ENCODE data around the gene ZNF286A. TPM values are rescaled to one million over a fixed set of nuclear protein-coding genes. Genes with fewer than 3 reads are reported as not detected.

Gene ZNF286A
- total and polyA plus RNA-seq, 2 donors (not counting 3 experiments of a cell fraction or from before 2014, with no cell fraction given), result 11.7 to 46.5 TPM

GRCh38 chr17:15742921-15743320, 43.4 kb downstream of the ZNF286A start:
- H3K9me3 ChIP-seq (replicated peaks; ENCODE audit: control insufficient read depth, insufficient read depth, low read length), result no peaks in the 10 kb centered on the region
- H2AFZ ChIP-seq (ENCODE audit: low read depth, low read length), result no peak overlapping the region
- intact Hi-C loops (cut with micrococcal nuclease), result no loop called here
- H3K36me3 ChIP-seq (ENCODE audit: control insufficient read depth in 2 of 2, extremely low read depth in 1 of 2, insufficient read depth in 2 of 2, low read length in 2 of 2), result no peaks in the 10 kb centered on the region
- dilution Hi-C loops (cut with MboI; ENCODE audit: extremely low pct_ligation_motif_present, low sequenced_read_pairs), result no loop called here
- TF ChIP-seq JUN (IDR thresholded peaks at IDR 0.05; ENCODE audit: borderline replicate concordance, insufficient read depth, insufficient read length, low read depth) (no peak), MYC (IDR thresholded peaks at IDR 0.05; ENCODE audit: low read depth, low read length) (no peak)
- no peaks in the 10 kb centered on the region for H4K20me1 ChIP-seq (replicated peaks; ENCODE audit: control insufficient read depth, extremely low read depth, insufficient read depth, low read length)
- CTCF ChIA-PET, result no interaction called here
- H3K4me3 ChIP-seq (replicated peaks in 1 of 3; ENCODE audit: insufficient read depth in 1 of 3, low read depth in 1 of 3, low read length in 3 of 3), result no peak overlapping the region
- H3K4me2 ChIP-seq (ENCODE audit: insufficient read depth, low read length), result no peak overlapping the region
- POLR2A ChIA-PET, result no interaction called here
- DNase-seq (ENCODE audit: low read depth, low spot score), result no peak
- FAIRE-seq, result no peak
- no peak overlapping the region for H3K9ac ChIP-seq (replicated peaks; ENCODE audit: extremely low read depth, insufficient read depth, low read length)
- peaks cover 2 to 8% of the 10 kb centered on the region in 2 experiments for H3K27me3 ChIP-seq (ENCODE audit: control insufficient read depth in 2 of 2, insufficient read depth in 2 of 2, low read length in 2 of 2)
- H3K27ac ChIP-seq (ENCODE audit: insufficient read depth, low read depth, low read length), result no peak overlapping the region
- BruUV-seq (replicated peaks), result no TSS peak
- H3K4me1 ChIP-seq (ENCODE audit: control insufficient read depth, extremely low read depth, insufficient read depth, low read length), result no peaks in the 10 kb centered on the region
- no peaks in the 10 kb centered on the region for H3K9me1 ChIP-seq (replicated peaks; ENCODE audit: control insufficient read depth, extremely low read depth, insufficient read depth, low read length)
- no peaks in the 10 kb centered on the region for H3K79me2 ChIP-seq (ENCODE audit: control insufficient read depth, insufficient read depth, low read length)

DNA sequence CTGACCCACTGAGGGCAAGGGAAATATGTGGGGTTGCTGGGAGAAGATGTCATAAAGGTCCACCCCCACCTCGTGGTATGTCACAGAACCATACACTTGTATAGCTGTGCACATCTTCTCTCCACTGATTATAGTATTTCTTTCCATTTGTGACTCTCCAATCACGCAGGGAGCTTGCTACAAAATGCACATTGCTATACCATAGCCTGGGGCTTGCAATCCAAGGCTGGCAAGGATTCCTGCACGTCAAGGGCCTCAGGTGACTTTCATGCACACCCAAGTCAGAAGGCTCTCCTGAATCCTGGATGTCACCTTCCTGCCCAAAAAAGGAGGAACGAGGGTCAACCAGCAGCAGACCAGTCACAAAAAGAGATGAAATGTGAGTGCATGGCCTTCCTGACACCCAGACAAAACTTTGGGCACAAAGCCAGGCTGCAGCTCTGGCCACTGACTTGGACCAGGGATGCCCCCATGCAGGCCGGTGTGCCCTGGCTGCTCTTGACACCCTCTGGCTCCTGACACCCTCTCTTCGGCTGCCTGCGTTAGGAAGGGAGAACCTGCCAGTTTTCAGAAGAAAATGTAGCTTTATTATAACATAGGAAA, 44.6 kb downstream of the ZNF286A start:
- CTCF ChIA-PET, result no interaction called here
- no peak overlapping the region for H2AFZ ChIP-seq (ENCODE audit: low read depth, low read length)
- peaks cover 2 to 11% of the 10 kb centered on the region in 2 experiments for H3K27me3 ChIP-seq (ENCODE audit: control insufficient read depth in 2 of 2, insufficient read depth in 2 of 2, low read length in 2 of 2)
- intact Hi-C loops (cut with micrococcal nuclease) (no loop called here), dilution Hi-C loops (cut with MboI; ENCODE audit: extremely low pct_ligation_motif_present, low sequenced_read_pairs) (no loop called here)
- no peaks in the 10 kb centered on the region for H3K4me1 ChIP-seq (ENCODE audit: control insufficient read depth, extremely low read depth, insufficient read depth, low read length)
- TF ChIP-seq POLR2A (IDR thresholded peaks at IDR 0.05; ENCODE audit: low read depth, low read length) (no peak), EZH2 (IDR thresholded peaks at IDR 0.05; ENCODE audit: borderline replicate concordance, low read depth, low read length, severe bottlenecking) (no peak), POLR2AphosphoS5 (IDR thresholded peaks at IDR 0.05; ENCODE audit: insufficient read depth, low read depth, low read length) (no peak), FOS (IDR thresholded peaks at IDR 0.05; ENCODE audit: borderline replicate concordance, insufficient read depth, low read length) (no peak), MYC (IDR thresholded peaks at IDR 0.05; ENCODE audit: low read depth, low read length) (no peak), JUN (IDR thresholded peaks at IDR 0.05; ENCODE audit: borderline replicate concordance, insufficient read depth, insufficient read length, low read depth) (no peak), GATA2 (IDR thresholded peaks at IDR 0.05; ENCODE audit: insufficient read depth, insufficient read length, low read depth, low read length) (no peak)
- TF ChIP-seq, protein P1, sequence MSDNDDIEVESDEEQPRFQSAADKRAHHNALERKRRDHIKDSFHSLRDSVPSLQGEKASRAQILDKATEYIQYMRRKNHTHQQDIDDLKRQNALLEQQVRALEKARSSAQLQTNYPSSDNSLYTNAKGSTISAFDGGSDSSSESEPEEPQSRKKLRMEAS (IDR thresholded peaks at IDR 0.05; ENCODE audit: insufficient read depth, insufficient read length), result no peak
- TF ChIP-seq, protein P2, sequence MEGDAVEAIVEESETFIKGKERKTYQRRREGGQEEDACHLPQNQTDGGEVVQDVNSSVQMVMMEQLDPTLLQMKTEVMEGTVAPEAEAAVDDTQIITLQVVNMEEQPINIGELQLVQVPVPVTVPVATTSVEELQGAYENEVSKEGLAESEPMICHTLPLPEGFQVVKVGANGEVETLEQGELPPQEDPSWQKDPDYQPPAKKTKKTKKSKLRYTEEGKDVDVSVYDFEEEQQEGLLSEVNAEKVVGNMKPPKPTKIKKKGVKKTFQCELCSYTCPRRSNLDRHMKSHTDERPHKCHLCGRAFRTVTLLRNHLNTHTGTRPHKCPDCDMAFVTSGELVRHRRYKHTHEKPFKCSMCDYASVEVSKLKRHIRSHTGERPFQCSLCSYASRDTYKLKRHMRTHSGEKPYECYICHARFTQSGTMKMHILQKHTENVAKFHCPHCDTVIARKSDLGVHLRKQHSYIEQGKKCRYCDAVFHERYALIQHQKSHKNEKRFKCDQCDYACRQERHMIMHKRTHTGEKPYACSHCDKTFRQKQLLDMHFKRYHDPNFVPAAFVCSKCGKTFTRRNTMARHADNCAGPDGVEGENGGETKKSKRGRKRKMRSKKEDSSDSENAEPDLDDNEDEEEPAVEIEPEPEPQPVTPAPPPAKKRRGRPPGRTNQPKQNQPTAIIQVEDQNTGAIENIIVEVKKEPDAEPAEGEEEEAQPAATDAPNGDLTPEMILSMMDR (IDR thresholded peaks at IDR 0.05; ENCODE audit: extremely low read depth in 1 of 2, insufficient read depth in 1 of 2, low read depth in 1 of 2, low read length in 2 of 2), result no peak
- no peaks in the 10 kb centered on the region for H3K9me3 ChIP-seq (replicated peaks; ENCODE audit: control insufficient read depth, insufficient read depth, low read length)
- no peak overlapping the region for H3K4me3 ChIP-seq (replicated peaks in 1 of 3; ENCODE audit: insufficient read depth in 1 of 3, low read depth in 1 of 3, low read length in 3 of 3)
- H3K36me3 ChIP-seq (ENCODE audit: control insufficient read depth in 2 of 2, extremely low read depth in 1 of 2, insufficient read depth in 2 of 2, low read length in 2 of 2), result no peaks in the 10 kb centered on the region
- H3K4me2 ChIP-seq (ENCODE audit: insufficient read depth, low read length), result no peak overlapping the region
- H3K9me1 ChIP-seq (replicated peaks; ENCODE audit: control insufficient read depth, extremely low read depth, insufficient read depth, low read length), result no peaks in the 10 kb centered on the region
- no peak for DNase-seq (ENCODE audit: low read depth, low spot score)
- no peaks in the 10 kb centered on the region for H4K20me1 ChIP-seq (replicated peaks; ENCODE audit: control insufficient read depth, extremely low read depth, insufficient read depth, low read length)
- POLR2A ChIA-PET, result no interaction called here
- FAIRE-seq, result no peak
- BruUV-seq (replicated peaks), result no TSS peak
- no peaks in the 10 kb centered on the region for H3K79me2 ChIP-seq (ENCODE audit: control insufficient read depth, insufficient read depth, low read length)
- no peak overlapping the region for H3K27ac ChIP-seq (ENCODE audit: insufficient read depth, low read depth, low read length)
- no peak overlapping the region for H3K9ac ChIP-seq (replicated peaks; ENCODE audit: extremely low read depth, insufficient read depth, low read length)

Measured in endothelial cell of umbilical vein (primary cell).